ENCODE measurements around the gene ZBTB45. TPM values are rescaled to one million over a fixed set of nuclear protein-coding genes. Genes with fewer than 3 reads are reported as not detected.

The ZBTB45 gene
- total RNA-seq, 1 experiment from 2014 or later, result 12.0 TPM

DNA sequence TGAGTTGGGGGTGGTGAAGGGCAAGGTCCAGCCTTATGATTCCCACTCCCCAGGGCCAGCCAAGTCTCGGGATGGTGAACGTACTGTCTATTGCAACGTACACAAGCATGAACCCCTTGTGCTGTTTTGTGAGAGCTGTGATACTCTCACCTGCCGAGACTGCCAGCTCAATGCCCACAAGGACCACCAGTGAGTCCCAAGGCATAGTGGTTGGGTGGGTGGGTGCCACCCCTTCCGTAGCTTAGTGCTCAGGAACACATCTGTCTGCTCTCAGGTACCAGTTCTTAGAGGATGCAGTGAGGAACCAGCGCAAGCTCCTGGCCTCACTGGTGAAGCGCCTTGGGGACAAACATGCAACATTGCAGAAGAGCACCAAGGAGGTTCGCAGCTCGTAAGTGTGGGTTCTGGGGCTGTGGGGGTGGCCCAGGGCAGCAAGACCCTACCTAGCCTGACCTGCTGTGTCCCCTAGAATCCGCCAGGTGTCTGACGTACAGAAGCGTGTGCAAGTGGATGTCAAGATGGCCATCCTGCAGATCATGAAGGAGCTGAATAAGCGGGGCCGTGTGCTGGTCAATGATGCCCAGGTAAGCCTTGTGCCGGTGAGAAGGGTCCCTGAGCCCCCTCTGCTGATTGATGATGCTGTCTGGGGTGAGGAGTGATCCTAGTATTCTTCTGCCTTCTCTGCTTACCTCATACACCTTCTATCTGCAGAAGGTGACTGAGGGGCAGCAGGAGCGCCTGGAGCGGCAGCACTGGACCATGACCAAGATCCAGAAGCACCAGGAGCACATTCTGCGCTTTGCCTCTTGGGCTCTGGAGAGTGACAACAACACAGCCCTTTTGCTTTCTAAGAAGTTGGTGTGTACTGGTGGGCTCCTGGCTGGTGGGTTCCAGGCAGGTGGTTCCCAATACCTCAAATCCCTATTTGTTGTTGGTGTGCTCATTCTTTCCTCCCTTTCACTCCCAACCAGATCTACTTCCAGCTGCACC lies 28.0 kb upstream of the ZBTB45 start:
- H3K4me2 ChIP-seq (ENCODE audit: low read length), result no peak overlapping the region
- peaks cover 32% of the 10 kb centered on the region; the same call in 1 of the 2 replicates for H4K20me1 ChIP-seq (ENCODE audit: insufficient read depth)
- ATAC-seq (no peak), DNase-seq (ENCODE audit: low read depth, low spot score) (no peak)
- peaks cover 13 to 27% of the 10 kb centered on the region in 2 experiments for H3K4me1 ChIP-seq (ENCODE audit: control insufficient read depth in 1 of 2, insufficient read depth in 2 of 2, low read length in 2 of 2)
- ChIA-PET CTCF (no interaction called here), POLR2A (interaction anchor here (1.3 kb wide), 1 partner anchor 8 kb away, joined by 3 read pairs; the partner anchor contains the start of gene CHMP2A), RAD21 (ENCODE audit: low non-redundant PET in 1 of 2, low total read pairs in 2 of 2, uncharacterized antibody in 2 of 2, unreplicated experiment in 2 of 2) (no interaction called here)
- BruUV-seq (replicated peaks), result no TSS peak
- H3K9me3 ChIP-seq (ENCODE audit: control insufficient read depth in 1 of 2, insufficient read depth in 1 of 2, low read depth in 1 of 2, low read length in 2 of 2), result no peaks in the 10 kb centered on the region
- intact Hi-C loops (cut with micrococcal nuclease), result no loop called here
- no peak overlapping the region for H3K27ac ChIP-seq (ENCODE audit: low read depth, low read length)
- H2AFZ ChIP-seq (ENCODE audit: low read depth, low read length, poor library complexity, severe bottlenecking), result no peak overlapping the region
- H3K36me3 ChIP-seq (ENCODE audit: control insufficient read depth in 1 of 2, insufficient read depth in 2 of 2, low read length in 2 of 2), result peaks cover 50 to 65% of the 10 kb centered on the region in 2 experiments; a peak in 3 of 4 replicates
- no peak overlapping the region for H3K9ac ChIP-seq (ENCODE audit: low read length)
- H3K79me2 ChIP-seq (ENCODE audit: insufficient read depth, low read length), result peaks cover 69% of the 10 kb centered on the region
- no peaks in the 10 kb centered on the region for H3K27me3 ChIP-seq (ENCODE audit: insufficient read depth, low read length)
- H3K9me2 ChIP-seq (ENCODE audit: insufficient read depth), result no peaks in the 10 kb centered on the region
- H3K4me3 ChIP-seq (replicated peaks in 1 of 2; ENCODE audit: low read depth in 1 of 2, low read length in 2 of 2), result no peak overlapping the region
- TF ChIP-seq POLR2AphosphoS5 (IDR thresholded peaks at IDR 0.05; ENCODE audit: low read depth, low read length), result no peak
- no peak for TF ChIP-seq EGR1 (IDR thresholded peaks at IDR 0.05; ENCODE audit: low read depth)
- TF ChIP-seq YY1 (IDR thresholded peaks at IDR 0.05; ENCODE audit: extremely low read depth, insufficient replicate concordance, low read depth, low read length), result no peak
- TF ChIP-seq EZH2phosphoT487 (IDR thresholded peaks at IDR 0.05; ENCODE audit: borderline replicate concordance), result no peak
- no peak for TF ChIP-seq ZNF274 (IDR thresholded peaks at IDR 0.05; ENCODE audit: low read depth, low read length)
- TF ChIP-seq TCF7L2 (IDR thresholded peaks at IDR 0.05; ENCODE audit: borderline replicate concordance, extremely low read depth, insufficient read depth, insufficient read length), result no peak
- TF ChIP-seq ZFX (IDR thresholded peaks at IDR 0.05), result no peak
- TF ChIP-seq POLR2A (IDR thresholded peaks at IDR 0.05; ENCODE audit: borderline replicate concordance, extremely low read depth, insufficient read depth, insufficient read length), result no peak
- TF ChIP-seq ELF1 (IDR thresholded peaks at IDR 0.05; ENCODE audit: borderline replicate concordance, low read depth), result no peak
- TF ChIP-seq CBX3 (IDR thresholded peaks at IDR 0.05; ENCODE audit: low read depth), result no peak
- TF ChIP-seq SP1 (IDR thresholded peaks at IDR 0.05; ENCODE audit: low read depth), result no peak
- TF ChIP-seq SIN3A (IDR thresholded peaks at IDR 0.05; ENCODE audit: low read depth), result no peak
- no peak for TF ChIP-seq CEBPB (IDR thresholded peaks at IDR 0.05; ENCODE audit: low read depth)
- no peak for TF ChIP-seq RAD21 (IDR thresholded peaks at IDR 0.05; ENCODE audit: low read depth)
